HepG2 (cell line): ENCODE measurements around the gene CEP128.

Experiments
- CEBPB ChIP-seq: IDR thresholded peaks from 2 replicates; pipeline ENCODE4 v1.6.1; 2011; ENCODE audit warnings: low read depth, low read length, improper control_type of control experiment, borderline replicate concordance
- TEAD3 ChIP-seq: optimal IDR thresholded peaks from 2 replicates; pipeline ENCODE3; 2016; ENCODE audit warnings: borderline replicate concordance
- ZNF335 ChIP-seq: sonication (generic); formaldehyde crosslinking; IDR thresholded peaks from 2 replicates; pipeline ENCODE4 v1.4.0; 2020; ENCODE audit warnings: missing genetic modification reagents

- no peak for TF ChIP-seq CEBPB
- TF ChIP-seq ZNF335 (CRISPR knock-in tag) = no peak
- no peak for TF ChIP-seq TEAD3 (CRISPR knock-in tag)
Measured at GRCh38 chr14:80850197-80850814, 91.2 kb downstream of the CEP128 start.
